AG04450 (cell line): ENCODE measurements around the gene HES6. TPM values are rescaled to one million over a fixed set of nuclear protein-coding genes. Genes with fewer than 3 reads are reported as not detected.
"Not testable (repeated sequence)": the region's sequence is repeated elsewhere in the genome, so short reads cannot be mapped to it uniquely, and the experiment has no call there.

Source experiments
- CTCF ChIA-PET: fragments of 300-600, 350-600 bp; formaldehyde crosslinking; extraction: SDS; loops from one replicate; lab custom pipeline; 2022; ENCODE audit warnings: antibody characterized with exemption, inconsistent platforms; lab: Charles Lee
- POLR2A ChIA-PET: fragments of 350-600 bp; formaldehyde crosslinking; extraction: SDS; loops from one replicate; lab custom pipeline; 2021; ENCODE audit warnings: antibody characterized with exemption, inconsistent platforms; lab: Yijun Ruan, JAX
- DNase-seq: peaks from one replicate; pipeline ENCODE4 v3.0.0-alpha.2; 2011; ENCODE audit warnings: low read depth, low spot score
- H3K27ac ChIP-seq: one replicate; pipeline ENCODE4 v1.5.1; 2012; ENCODE audit warnings: low read depth, low read length, control low read depth
- H3K27me3 ChIP-seq: one replicate; pipeline ENCODE4 v1.6.0; 2012; ENCODE audit warnings: low read length; ENCODE audit not compliant: control insufficient read depth, insufficient read depth
- H3K4me3 ChIP-seq: 2 replicates; pipeline ENCODE4 v1.5.1; 2011; ENCODE audit warnings: mild to moderate bottlenecking, low read depth, low read length, control low read depth
- H3K9me3 ChIP-seq: 2 replicates; pipeline ENCODE4 v1.5.1; 2012; ENCODE audit warnings: low read length; ENCODE audit not compliant: control insufficient read depth, insufficient read depth
- polyA plus RNA-seq: library from polyadenylated mRNA; depleted of rRNA; stranded (reverse); fragments of >200 nt; gene quantifications from 2 replicates; pipeline ENCODE4 v1.2.3, GENCODE V29; 2011
- TF ChIP-seq, protein P1 (sequence below): IDR thresholded peaks from 2 replicates; pipeline ENCODE4 v1.5.1; 2011; ENCODE audit warnings: low read depth, low read length, control low read depth, inconsistent platforms

Gene HES6
- polyA plus RNA-seq, 1 experiment, result 2.9 TPM

DNA sequence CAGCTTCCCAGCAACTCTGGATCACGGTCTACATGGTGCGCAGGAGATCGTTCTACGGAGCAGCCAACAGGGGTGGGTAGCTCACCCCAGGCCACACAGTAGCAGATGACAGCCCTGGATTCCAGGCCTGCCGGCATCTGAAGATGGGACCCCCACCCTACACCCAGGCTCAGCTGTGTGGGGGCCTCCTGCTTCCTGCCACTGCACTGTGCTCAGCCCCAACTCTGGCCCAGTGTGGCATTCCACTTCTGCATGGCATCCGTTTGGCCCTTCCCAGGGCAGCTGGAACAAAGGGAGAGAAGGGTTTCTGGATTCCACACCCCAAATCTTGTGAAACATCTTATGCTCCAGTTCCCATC is 39.5 kb upstream of the HES6 start:
- CTCF ChIA-PET, result interaction anchor here (1.0 to 1.6 kb wide), 2 partner anchors 16 to 23 kb away, joined by 4 read pairs; no protein-coding TSS in a partner anchor
- TF ChIP-seq, protein P1, sequence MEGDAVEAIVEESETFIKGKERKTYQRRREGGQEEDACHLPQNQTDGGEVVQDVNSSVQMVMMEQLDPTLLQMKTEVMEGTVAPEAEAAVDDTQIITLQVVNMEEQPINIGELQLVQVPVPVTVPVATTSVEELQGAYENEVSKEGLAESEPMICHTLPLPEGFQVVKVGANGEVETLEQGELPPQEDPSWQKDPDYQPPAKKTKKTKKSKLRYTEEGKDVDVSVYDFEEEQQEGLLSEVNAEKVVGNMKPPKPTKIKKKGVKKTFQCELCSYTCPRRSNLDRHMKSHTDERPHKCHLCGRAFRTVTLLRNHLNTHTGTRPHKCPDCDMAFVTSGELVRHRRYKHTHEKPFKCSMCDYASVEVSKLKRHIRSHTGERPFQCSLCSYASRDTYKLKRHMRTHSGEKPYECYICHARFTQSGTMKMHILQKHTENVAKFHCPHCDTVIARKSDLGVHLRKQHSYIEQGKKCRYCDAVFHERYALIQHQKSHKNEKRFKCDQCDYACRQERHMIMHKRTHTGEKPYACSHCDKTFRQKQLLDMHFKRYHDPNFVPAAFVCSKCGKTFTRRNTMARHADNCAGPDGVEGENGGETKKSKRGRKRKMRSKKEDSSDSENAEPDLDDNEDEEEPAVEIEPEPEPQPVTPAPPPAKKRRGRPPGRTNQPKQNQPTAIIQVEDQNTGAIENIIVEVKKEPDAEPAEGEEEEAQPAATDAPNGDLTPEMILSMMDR, result no peak
- Histone ChIP-seq H3K9me3 (no peaks in the 10 kb centered on the region), H3K4me3 (no peak overlapping the region), H3K27me3 (no peaks in the 10 kb centered on the region), H3K27ac (no peak overlapping the region)
- no peak for DNase-seq
- POLR2A ChIA-PET, result no interaction called here

DNA sequence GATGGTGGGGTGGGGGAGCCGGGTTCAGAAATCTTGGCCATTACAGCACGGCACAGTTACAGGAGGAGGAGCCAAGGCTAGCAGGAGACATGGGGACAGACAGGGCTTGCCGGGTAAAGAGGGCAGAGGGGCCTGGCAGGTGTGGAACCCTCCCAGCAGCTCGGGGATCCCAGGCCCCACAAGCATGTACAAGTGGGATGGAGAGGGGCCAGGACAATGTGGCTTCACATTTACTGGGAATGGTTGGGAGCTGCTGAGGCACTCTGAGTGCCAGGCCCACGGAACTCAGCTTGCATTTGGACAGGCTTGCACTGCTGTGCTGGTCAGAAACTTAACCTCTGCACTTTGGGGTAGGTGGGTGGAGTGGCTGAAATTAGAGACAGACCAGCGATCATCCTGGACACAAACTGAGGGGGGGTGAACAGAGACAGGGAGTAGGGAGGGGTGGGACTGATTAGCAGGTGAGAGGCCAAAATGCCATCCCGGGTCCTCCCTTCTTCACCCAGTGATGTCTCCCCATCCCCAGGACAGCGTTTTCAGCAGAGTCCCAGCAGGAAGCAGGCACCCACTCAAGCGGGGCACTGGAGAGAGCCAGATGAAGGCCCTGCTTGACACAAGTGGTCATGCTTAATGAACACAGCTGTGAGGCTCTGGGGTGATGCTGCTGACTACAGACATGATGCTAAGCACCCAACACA is 38.9 kb upstream of the HES6 start:
- DNase-seq, result no peak
- Histone ChIP-seq H3K27ac (no peak overlapping the region), H3K9me3 (no peaks in the 10 kb centered on the region), H3K27me3 (no peaks in the 10 kb centered on the region), H3K4me3 (no peak overlapping the region)
- POLR2A ChIA-PET, result interaction anchor here (0.7 kb wide), 1 partner anchor 348 kb away, joined by 5 read pairs; no protein-coding TSS in a partner anchor
- TF ChIP-seq, protein P1, result no peak
- CTCF ChIA-PET, result interaction anchor here (1.0 to 1.6 kb wide), 2 partner anchors 15 to 23 kb away, joined by 4 read pairs; no protein-coding TSS in a partner anchor

DNA sequence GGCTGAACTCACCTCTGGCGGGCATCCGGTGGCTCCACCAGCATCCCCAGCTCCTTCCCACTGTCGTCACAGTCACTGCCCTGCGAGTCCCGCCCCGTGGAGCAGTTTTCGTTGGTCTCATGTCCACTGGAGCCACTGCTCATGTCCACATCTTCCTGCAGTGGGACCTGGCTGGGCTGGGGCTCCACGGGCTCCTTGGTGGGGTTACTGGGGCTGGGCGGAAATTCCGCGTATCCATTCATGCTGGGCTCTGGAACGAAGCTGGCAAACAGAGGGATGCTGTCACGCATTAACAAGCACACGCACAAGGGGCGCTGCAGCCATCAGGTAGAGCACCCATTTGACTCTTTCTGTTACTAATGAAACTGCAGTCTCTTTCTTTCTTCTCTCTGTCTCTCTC is 37.9 kb upstream of the HES6 start:
- POLR2A ChIA-PET, result no interaction called here
- Histone ChIP-seq H3K27me3 (no peaks in the 10 kb centered on the region), H3K4me3 (no peak overlapping the region), H3K9me3 (no peaks in the 10 kb centered on the region), H3K27ac (no peak overlapping the region)
- no peak for DNase-seq
- TF ChIP-seq, protein P1, result no peak
- CTCF ChIA-PET, result interaction anchor here (0.5 to 3.2 kb wide), 2 partner anchors 13 to 503 kb away, joined by 3 to 16 read pairs; no protein-coding TSS in a partner anchor

DNA sequence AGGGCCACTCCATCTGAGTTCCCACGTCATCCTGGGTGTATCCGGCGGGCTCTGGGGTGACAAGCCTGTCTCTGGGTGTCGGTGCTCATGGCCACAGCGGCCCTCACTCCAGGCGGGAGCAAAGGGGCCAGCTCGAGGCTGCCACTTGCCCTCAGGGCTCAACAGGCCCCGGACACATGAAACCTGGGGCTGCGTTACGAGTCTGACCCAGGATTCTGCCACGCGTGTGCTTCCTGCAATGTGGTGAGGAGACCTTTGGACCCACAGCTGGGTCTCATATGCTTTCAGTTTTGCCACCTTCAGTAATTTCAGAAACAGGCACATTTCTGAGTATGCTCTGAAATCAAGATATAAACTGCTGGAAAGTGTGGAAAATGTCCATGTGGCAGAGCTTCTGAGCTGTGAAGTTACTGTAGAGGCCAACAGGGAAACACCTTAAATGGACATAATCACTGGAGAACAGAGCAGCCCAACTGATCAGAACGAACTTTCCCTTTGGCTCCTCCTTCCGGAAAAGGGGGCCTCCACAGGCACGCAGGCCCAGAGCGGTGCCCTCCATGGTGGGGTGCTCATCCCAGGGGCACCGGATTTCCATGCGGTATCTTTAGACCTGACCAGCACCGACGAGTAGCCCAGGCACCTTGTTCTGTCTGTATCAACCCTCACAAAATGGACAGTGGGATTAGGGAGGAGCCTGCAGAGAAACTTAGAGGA is 34.5 kb upstream of the HES6 start:
- DNase-seq, result no peak
- no peak overlapping the region for H3K4me3 ChIP-seq
- TF ChIP-seq, protein P1, result no peak
- CTCF ChIA-PET, result interaction anchor here (0.9 to 3.2 kb wide), 3 partner anchors 10 to 147 kb away, joined by 3 to 16 read pairs (median 9); no protein-coding TSS in a partner anchor
- no peak overlapping the region for H3K27ac ChIP-seq
- H3K27me3 ChIP-seq, result no peaks in the 10 kb centered on the region
- POLR2A ChIA-PET, result no interaction called here
- no peaks in the 10 kb centered on the region for H3K9me3 ChIP-seq

DNA sequence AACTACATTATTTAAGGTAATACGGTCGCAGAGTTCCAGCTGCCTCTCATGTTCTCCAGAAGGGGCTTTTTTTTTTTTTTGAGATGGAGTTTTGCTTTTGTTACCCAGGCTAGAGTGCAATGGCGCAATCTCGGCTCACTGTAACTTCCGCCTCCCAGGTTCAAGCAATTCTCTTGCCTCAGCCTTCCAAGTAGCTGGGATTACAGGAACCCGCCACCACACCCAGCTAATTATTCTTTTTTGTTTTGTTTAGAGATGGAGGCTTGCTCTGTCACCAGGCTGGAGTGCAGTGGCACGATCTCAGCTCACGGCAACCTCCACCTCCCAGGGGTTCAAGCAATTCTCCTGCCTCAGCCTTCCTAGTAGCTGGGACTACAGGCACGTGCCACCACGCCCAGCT is 33.6 kb upstream of the HES6 start:
- H3K27me3 ChIP-seq, H3K27ac ChIP-seq, DNase-seq, POLR2A ChIA-PET, H3K9me3 ChIP-seq, H3K4me3 ChIP-seq: not testable (repeated sequence)
- CTCF ChIA-PET, result interaction anchor here (1.7 kb wide), 1 partner anchor 10 kb away, joined by 9 read pairs; no protein-coding TSS in a partner anchor
